ENCODE data around the gene ALK.

DNA sequence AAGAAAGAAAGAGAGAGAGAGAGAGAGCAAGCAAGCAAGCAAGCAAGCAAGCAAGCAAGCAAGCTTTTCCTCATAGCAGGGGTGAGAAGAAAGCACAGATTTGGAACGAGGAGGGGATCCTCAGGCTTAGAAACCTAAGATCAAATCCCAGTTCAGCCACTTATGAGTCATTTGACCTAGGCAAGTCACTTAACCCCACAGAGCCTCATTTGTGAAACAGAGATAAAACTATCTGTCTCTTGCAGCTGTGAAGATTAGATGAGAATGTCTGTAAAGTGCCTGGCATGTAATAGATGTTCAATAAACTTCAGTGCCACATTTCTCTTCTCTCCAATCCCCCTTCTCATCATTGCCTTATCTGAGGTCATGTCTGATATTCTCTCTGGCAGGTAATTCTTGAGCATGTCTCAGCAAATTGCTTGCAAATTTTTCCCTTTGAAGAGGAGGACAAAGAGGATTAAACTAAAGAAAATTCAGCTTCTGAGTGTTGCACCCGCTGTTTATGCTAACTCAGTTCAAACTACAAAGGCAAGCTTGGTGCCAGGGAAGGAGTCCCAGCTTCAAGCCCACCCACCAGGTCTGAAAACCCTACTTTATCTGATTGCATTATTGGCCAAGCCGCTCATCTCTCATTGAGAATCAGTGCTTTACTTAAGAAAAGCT lies 20.3 kb downstream of the ALK start:
- TF ChIP-seq, protein P1, sequence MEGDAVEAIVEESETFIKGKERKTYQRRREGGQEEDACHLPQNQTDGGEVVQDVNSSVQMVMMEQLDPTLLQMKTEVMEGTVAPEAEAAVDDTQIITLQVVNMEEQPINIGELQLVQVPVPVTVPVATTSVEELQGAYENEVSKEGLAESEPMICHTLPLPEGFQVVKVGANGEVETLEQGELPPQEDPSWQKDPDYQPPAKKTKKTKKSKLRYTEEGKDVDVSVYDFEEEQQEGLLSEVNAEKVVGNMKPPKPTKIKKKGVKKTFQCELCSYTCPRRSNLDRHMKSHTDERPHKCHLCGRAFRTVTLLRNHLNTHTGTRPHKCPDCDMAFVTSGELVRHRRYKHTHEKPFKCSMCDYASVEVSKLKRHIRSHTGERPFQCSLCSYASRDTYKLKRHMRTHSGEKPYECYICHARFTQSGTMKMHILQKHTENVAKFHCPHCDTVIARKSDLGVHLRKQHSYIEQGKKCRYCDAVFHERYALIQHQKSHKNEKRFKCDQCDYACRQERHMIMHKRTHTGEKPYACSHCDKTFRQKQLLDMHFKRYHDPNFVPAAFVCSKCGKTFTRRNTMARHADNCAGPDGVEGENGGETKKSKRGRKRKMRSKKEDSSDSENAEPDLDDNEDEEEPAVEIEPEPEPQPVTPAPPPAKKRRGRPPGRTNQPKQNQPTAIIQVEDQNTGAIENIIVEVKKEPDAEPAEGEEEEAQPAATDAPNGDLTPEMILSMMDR (IDR thresholded peaks at IDR 0.05) = no peak
- no peak for TF ChIP-seq POLR2A (IDR thresholded peaks at IDR 0.05)
